Right lobe of liver (tissue), 4 donors: ENCODE results near the gene MKI67.
A peak's percentile ranks its signal among the peaks of the same experiment; 100 is the strongest.

Source experiments
- CTCF ChIP-seq, 4 donors: fragments of 200-600 bp in 3 of 4; fragments of 450-650 bp in 1 of 4; IDR thresholded peaks; one replicate each; pipeline versions ENCODE4 v1.5.1 to v1.8.0; 2016 to 2022; ENCODE audit warnings: antibody characterized with exemption in 4 of 4, mild to moderate bottlenecking in 2 of 4
- POLR2A ChIP-seq: fragments of 450-650 bp; IDR thresholded peaks from one replicate; pipeline ENCODE4 v1.6.1; 2017; ENCODE audit warnings: antibody characterized with exemption, mild to moderate bottlenecking
- donor health status: DM: no; HTN: no; CAD: no.
- donor health status: DM: no; HTN: no; CAD: no.
- donor health status: DM: no; HTN: yes; CAD: no.

GRCh38 chr10:128078136-128078969 lies 47.9 kb downstream of the MKI67 start:
- TF ChIP-seq CTCF (IDR thresholded peaks at IDR 0.05) (peak; percentile 63 to 74 (median 70)), POLR2A (no peak)
